Measurements from ENCODE around the gene ZNF280C. TPM values are rescaled to one million over a fixed set of nuclear protein-coding genes. Genes with fewer than 3 reads are reported as not detected.
"Not testable (repeated sequence)": the region's sequence is repeated elsewhere in the genome, so short reads cannot be mapped to it uniquely, and the experiment has no call there.

Gene ZNF280C
- total RNA-seq, 6 experiments from 2014 or later: 5.6 to 7.1 (median 6.6) TPM

DNA sequence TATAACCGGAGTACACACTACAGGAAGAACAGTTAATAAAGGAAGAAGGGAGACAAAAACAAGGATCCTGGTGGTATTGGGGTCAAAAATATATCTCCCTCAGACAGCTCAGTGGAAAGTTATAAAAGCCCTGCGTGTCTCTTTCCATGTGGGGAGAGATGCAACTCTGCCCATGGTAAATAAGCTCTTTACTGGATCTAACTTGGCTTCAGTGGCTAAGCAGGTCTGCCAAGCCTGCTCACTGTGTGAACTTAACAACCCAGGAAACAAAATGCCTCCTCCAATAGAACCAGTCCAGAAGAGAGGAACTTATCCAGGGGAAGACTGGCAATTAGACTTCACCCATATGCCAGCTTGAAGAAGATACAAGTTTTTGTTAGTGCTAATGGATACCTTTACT, 17.0 kb upstream of the ZNF280C start:
- Mint-ChIP-seq H3K27ac (no peak overlapping the region), H3K36me3 (ENCODE audit: low read depth) (no peaks in the 10 kb centered on the region), H3K4me3 (no peak overlapping the region), H3K9me3 (no peaks in the 10 kb centered on the region), H3K27me3 (ENCODE audit: insufficient read depth) (no peaks in the 10 kb centered on the region; the same call in 1 of the 2 replicates), H3K4me1 (ENCODE audit: low read depth) (peaks cover 6% of the 10 kb centered on the region)
- TF ChIP-seq, protein P1, sequence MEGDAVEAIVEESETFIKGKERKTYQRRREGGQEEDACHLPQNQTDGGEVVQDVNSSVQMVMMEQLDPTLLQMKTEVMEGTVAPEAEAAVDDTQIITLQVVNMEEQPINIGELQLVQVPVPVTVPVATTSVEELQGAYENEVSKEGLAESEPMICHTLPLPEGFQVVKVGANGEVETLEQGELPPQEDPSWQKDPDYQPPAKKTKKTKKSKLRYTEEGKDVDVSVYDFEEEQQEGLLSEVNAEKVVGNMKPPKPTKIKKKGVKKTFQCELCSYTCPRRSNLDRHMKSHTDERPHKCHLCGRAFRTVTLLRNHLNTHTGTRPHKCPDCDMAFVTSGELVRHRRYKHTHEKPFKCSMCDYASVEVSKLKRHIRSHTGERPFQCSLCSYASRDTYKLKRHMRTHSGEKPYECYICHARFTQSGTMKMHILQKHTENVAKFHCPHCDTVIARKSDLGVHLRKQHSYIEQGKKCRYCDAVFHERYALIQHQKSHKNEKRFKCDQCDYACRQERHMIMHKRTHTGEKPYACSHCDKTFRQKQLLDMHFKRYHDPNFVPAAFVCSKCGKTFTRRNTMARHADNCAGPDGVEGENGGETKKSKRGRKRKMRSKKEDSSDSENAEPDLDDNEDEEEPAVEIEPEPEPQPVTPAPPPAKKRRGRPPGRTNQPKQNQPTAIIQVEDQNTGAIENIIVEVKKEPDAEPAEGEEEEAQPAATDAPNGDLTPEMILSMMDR (IDR thresholded peaks at IDR 0.05): no peak
- no peak for DNase-seq

DNA sequence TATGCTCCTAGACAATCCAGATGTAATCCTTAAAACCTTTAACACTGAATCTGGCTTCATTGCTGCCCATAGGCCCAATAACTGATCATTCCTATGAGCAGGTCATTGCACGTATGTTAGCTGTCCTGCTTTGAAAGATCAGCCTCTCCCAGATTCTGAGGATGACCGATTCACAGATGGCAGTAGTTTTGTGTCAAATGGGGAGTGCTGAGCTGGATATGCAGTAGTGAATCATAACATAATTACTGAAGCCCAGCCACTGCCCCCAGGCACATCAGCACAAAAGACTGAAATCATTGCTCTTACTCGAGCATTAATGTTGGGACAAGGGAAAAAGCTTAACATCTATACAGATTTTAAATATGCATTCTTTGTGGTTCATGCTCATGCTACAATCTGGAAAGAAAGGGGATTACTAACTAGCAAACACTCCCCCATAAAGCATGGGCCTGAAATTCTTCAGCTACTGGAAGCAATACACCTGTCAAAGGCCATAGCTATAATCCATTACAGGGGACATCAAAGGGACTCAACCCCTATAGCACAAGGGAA, 16.4 kb upstream of the ZNF280C start:
- Mint-ChIP-seq H3K27ac (no peak overlapping the region), H3K9me3 (no peaks in the 10 kb centered on the region)

DNA sequence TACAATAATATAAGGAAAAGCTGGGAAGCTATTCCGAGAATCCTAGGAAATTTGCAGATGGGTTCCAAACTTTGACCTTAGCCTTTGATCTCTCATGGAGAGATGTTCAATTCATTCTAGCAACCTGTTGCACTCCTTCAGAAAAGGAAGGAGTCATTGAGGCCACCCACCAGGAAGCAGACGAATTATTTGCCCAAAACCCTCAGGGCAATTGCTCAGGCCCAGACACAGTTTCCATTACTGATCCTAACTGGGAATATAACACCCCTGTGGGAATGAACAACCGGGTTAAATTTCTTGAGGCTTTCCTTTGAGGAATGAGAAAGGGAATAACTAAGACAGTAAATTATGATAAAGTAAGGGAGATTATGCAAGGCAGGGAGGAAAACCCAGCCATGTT, 13.5 kb upstream of the ZNF280C start:
- Mint-ChIP-seq H3K4me1 (ENCODE audit: low read depth) (peaks cover 6% of the 10 kb centered on the region; the same call in 1 of the 2 replicates), H3K4me3 (no peak overlapping the region), H3K36me3 (ENCODE audit: low read depth) (no peaks in the 10 kb centered on the region), H3K9me3 (no peaks in the 10 kb centered on the region), H3K27me3 (ENCODE audit: insufficient read depth) (peaks cover 11% of the 10 kb centered on the region), H3K27ac (no peak overlapping the region)
- no peak for DNase-seq
- TF ChIP-seq, protein P1 (IDR thresholded peaks at IDR 0.05): no peak

More for the DNA sequence above, 16.4 kb upstream of the ZNF280C start:
- peaks cover 11% of the 10 kb centered on the region for H3K4me1 Mint-ChIP-seq (ENCODE audit: low read depth)
- H3K27me3 Mint-ChIP-seq (ENCODE audit: insufficient read depth): no peaks in the 10 kb centered on the region; the same call in 1 of the 2 replicates
- TF ChIP-seq, protein P1 (IDR thresholded peaks at IDR 0.05): no peak
- H3K36me3 Mint-ChIP-seq (ENCODE audit: low read depth): no peaks in the 10 kb centered on the region
- H3K4me3 Mint-ChIP-seq: no peak overlapping the region
- DNase-seq: peak; percentile 55

DNA sequence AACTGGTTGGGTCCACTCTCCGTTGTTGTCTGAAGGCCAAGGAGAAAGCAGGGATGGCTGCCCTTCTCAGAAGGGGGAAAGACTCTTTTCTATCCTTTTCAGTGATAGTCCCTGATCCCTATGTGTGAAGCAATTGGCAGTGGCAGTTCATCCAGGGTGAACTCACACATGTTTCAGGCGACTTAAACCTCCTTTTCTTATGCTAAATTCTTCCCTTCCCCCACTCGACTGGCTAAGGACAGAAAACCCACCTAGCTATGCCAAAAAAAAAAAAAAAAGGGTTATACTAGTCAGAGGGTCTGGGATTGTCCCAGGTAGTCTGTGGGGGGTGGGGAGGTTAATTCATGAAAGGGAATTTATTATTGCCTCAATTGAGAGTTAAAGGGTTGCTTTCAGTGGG, 12.2 kb upstream of the ZNF280C start:
- DNase-seq: no peak
- H3K27ac Mint-ChIP-seq: no peak overlapping the region
- H3K36me3 Mint-ChIP-seq (ENCODE audit: low read depth): no peaks in the 10 kb centered on the region
- peaks cover 6% of the 10 kb centered on the region; the same call in 1 of the 2 replicates for H3K4me1 Mint-ChIP-seq (ENCODE audit: low read depth)
- H3K9me3 Mint-ChIP-seq: no peaks in the 10 kb centered on the region
- TF ChIP-seq, protein P1 (IDR thresholded peaks at IDR 0.05): no peak
- peaks cover 11% of the 10 kb centered on the region for H3K27me3 Mint-ChIP-seq (ENCODE audit: insufficient read depth)
- H3K4me3 Mint-ChIP-seq: no peak overlapping the region; the same call in 1 of the 2 replicates

DNA sequence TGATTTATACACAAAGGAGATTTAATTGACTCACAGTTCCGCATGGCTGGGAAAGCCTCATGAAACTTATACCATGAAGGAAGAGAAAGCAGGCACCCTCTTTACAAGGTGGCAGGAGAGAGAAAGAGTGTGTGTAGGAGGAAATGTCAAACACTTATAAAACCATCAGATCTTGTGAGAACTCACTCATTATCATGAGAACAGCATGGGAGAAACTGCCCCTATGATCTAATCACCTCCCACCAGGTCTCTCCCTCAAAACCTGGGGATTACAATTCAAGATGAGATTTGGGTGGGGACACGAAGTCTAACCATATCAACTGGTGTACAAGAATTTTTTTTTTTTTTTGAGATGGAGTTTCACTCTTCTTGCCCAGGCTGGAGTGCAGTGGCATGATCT, 3.6 kb upstream of the ZNF280C start:
- DNase-seq; H3K9me3 Mint-ChIP-seq; H3K4me1 Mint-ChIP-seq (ENCODE audit: low read depth); H3K27me3 Mint-ChIP-seq (ENCODE audit: insufficient read depth); H3K27ac Mint-ChIP-seq; H3K36me3 Mint-ChIP-seq (ENCODE audit: low read depth); H3K4me3 Mint-ChIP-seq: not testable (repeated sequence)

DNA sequence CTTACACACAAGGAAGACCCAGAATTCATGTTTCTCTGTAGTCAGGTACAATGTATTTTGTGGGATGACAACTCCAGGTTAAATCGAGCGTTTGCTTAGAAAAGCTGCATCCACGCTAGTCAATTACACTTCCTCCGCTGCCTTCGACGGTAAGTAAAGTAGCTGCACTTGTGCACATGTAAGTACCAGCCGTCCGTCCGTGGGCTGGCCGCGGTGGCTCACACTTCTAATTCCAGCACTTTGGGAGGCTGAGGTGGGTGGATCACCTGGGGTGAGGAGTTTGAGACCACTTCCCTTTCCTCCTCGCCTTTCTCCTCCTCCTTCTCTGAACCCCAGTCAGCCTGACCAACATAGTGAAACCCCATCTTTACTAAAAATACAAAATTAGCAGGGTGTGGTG, 692 bp upstream of the ZNF280C start:
- H3K9me3 Mint-ChIP-seq; DNase-seq; H3K27ac Mint-ChIP-seq; H3K4me1 Mint-ChIP-seq (ENCODE audit: low read depth); H3K4me3 Mint-ChIP-seq; H3K36me3 Mint-ChIP-seq (ENCODE audit: low read depth); H3K27me3 Mint-ChIP-seq (ENCODE audit: insufficient read depth): not testable (repeated sequence)

Measured in HFFc6 (cell line).